MM.1S (cell line): ENCODE measurements around the gene ASCC2.

ENCODE experiments used
- DNase-seq: peaks from one replicate; pipeline ENCODE4 v3.0.0-alpha.2; 2015
- H2AFZ ChIP-seq: fragments of 300-600 bp; sonication (generic); 2 replicates; pipeline ENCODE4 v1.6.0; 2016; ENCODE audit warnings: antibody characterized with exemption, low read length
- H3F3A ChIP-seq: fragments of 300-600 bp; sonication (generic); 2 replicates; pipeline ENCODE4 v1.6.1; 2016; ENCODE audit warnings: mild to moderate bottlenecking, antibody characterized with exemption, low read length, moderate library complexity, mixed read lengths; ENCODE audit not compliant: insufficient read depth
- H3K27ac ChIP-seq: fragments of 300-600 bp; sonication (generic); 2 replicates; pipeline ENCODE4 v1.5.1; 2016; ENCODE audit warnings: mild to moderate bottlenecking, low read length
- H3K27me3 ChIP-seq: fragments of 300-600 bp; sonication (generic); replicated peaks from 2 replicates; pipeline ENCODE4 v1.6.0; 2016; ENCODE audit warnings: low read length; ENCODE audit not compliant: insufficient read depth
- H3K36me3 ChIP-seq: fragments of 300-600 bp; sonication (generic); replicated peaks from 2 replicates; pipeline ENCODE4 v1.6.1; 2016; ENCODE audit warnings: mild to moderate bottlenecking, low read length, mixed read lengths; ENCODE audit not compliant: insufficient read depth
- H3K4me1 ChIP-seq: fragments of 300-600 bp; sonication (generic); 2 replicates; pipeline ENCODE4 v1.6.1; 2016; ENCODE audit warnings: low read length, mixed read lengths
- H3K4me2 ChIP-seq: fragments of 300-600 bp; sonication (generic); 2 replicates; pipeline ENCODE4 v1.6.0; 2016; ENCODE audit warnings: low read depth, low read length
- H3K4me3 ChIP-seq: fragments of 300-600 bp; sonication (generic); 2 replicates; pipeline ENCODE4 v1.5.1; 2016; ENCODE audit warnings: low read length, mixed read lengths
- H3K79me2 ChIP-seq: fragments of 300-600 bp; sonication (generic); 2 replicates; pipeline ENCODE4 v1.6.1; 2016; ENCODE audit warnings: mixed run types, low read length, mixed read lengths
- H3K9ac ChIP-seq: fragments of 300-600 bp; sonication (generic); 2 replicates; pipeline ENCODE4 v1.6.1; 2016; ENCODE audit warnings: low read length, mixed read lengths
- H3K9me2 ChIP-seq: fragments of 300-600 bp; sonication (generic); replicated peaks from 2 replicates; pipeline ENCODE4 v1.6.1; 2016; ENCODE audit warnings: mild to moderate bottlenecking, low read length, mixed read lengths; ENCODE audit not compliant: insufficient read depth
- H3K9me3 ChIP-seq: fragments of 300-600 bp; sonication (generic); replicated peaks from 2 replicates; pipeline ENCODE4 v1.6.1; 2016; ENCODE audit warnings: mild to moderate bottlenecking, low read length, mixed read lengths; ENCODE audit not compliant: insufficient read depth
- H4K20me1 ChIP-seq: fragments of 300-600 bp; sonication (generic); 2 replicates; pipeline ENCODE4 v1.6.1; 2016; ENCODE audit warnings: mild to moderate bottlenecking, low read length, moderate library complexity, mixed read lengths; ENCODE audit not compliant: insufficient read depth
- EZH2 ChIP-seq: fragments of 300-600 bp; sonication (generic); optimal IDR thresholded peaks from 2 replicates; pipeline ENCODE3; 2017; ENCODE audit warnings: low read depth, mild to moderate bottlenecking, antibody characterized with exemption, low read length, mixed read lengths
- EZH2phosphoT487 ChIP-seq: fragments of 300-600 bp; sonication (generic); IDR thresholded peaks from 2 replicates; pipeline ENCODE4 v1.6.1; 2018; ENCODE audit warnings: antibody characterized with exemption, low read length
- TF ChIP-seq, protein P1 (sequence below): fragments of 300-600 bp; sonication (generic); IDR thresholded peaks from 2 replicates; pipeline ENCODE4 v1.5.1; 2016; ENCODE audit warnings: antibody characterized with exemption, low read length, mixed read lengths

ASCC2 gene

DNA sequence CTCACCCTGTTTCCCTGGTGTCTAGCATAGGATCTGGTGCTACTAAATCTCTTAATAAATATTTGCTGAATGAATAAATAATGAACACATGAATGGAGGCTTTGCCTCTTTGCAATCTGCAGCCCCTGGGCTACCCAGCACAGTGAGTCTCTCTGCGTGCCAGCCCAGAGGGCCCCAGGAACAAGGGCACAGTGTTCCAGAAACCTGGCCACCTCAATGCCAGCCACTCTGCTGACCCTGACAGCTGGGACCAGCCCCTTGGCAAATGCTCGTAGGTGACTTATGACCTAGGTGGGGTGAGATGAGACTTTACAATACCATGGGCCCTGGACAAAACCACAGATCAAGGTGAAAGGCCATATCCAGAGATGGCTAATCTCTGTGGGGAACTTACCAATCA, 39.3 kb downstream of the ASCC2 start:
- no peak overlapping the region for H3K4me2 ChIP-seq
- TF ChIP-seq, protein P1, sequence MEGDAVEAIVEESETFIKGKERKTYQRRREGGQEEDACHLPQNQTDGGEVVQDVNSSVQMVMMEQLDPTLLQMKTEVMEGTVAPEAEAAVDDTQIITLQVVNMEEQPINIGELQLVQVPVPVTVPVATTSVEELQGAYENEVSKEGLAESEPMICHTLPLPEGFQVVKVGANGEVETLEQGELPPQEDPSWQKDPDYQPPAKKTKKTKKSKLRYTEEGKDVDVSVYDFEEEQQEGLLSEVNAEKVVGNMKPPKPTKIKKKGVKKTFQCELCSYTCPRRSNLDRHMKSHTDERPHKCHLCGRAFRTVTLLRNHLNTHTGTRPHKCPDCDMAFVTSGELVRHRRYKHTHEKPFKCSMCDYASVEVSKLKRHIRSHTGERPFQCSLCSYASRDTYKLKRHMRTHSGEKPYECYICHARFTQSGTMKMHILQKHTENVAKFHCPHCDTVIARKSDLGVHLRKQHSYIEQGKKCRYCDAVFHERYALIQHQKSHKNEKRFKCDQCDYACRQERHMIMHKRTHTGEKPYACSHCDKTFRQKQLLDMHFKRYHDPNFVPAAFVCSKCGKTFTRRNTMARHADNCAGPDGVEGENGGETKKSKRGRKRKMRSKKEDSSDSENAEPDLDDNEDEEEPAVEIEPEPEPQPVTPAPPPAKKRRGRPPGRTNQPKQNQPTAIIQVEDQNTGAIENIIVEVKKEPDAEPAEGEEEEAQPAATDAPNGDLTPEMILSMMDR, result no peak
- TF ChIP-seq EZH2phosphoT487 (no peak), EZH2 (no peak)
- H3K79me2 ChIP-seq, result no peaks in the 10 kb centered on the region
- no peak overlapping the region for H3K4me3 ChIP-seq
- no peak overlapping the region for H2AFZ ChIP-seq
- H3K9me3 ChIP-seq, result no peaks in the 10 kb centered on the region
- no peak overlapping the region for H3K27ac ChIP-seq
- no peaks in the 10 kb centered on the region for H3F3A ChIP-seq
- no peak for DNase-seq
- H3K9ac ChIP-seq, result no peak overlapping the region
- H4K20me1 ChIP-seq, result no peaks in the 10 kb centered on the region
- no peaks in the 10 kb centered on the region for H3K4me1 ChIP-seq
- H3K36me3 ChIP-seq, result no peaks in the 10 kb centered on the region; the same call in 1 of the 2 replicates
- no peaks in the 10 kb centered on the region for H3K9me2 ChIP-seq
- no peaks in the 10 kb centered on the region for H3K27me3 ChIP-seq

DNA sequence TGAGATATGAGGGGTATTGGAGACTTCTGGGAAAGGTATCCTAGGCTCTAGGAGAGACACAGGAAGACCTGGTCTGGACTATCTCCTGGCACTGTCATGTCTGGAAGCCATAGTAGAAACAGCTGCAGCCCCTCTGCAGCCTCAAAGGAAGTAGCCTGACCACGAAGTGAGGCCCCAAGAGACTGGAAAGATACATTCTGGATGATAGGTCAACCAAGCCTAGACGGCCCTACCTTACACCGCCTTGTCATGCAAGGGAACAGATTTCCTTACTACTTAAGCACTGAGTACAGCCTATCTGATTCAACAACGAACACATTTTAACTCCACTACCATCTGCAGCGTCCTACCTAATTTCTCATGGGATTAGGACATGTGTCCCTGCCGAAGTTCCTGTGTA, 39.8 kb downstream of the ASCC2 start:
- Histone ChIP-seq H4K20me1 (no peaks in the 10 kb centered on the region), H3K4me1 (no peaks in the 10 kb centered on the region), H3K36me3 (no peaks in the 10 kb centered on the region; the same call in 1 of the 2 replicates), H3K9me2 (no peaks in the 10 kb centered on the region), H3K27me3 (no peaks in the 10 kb centered on the region), H3K9ac (no peak overlapping the region), H3F3A (no peaks in the 10 kb centered on the region), H3K79me2 (no peaks in the 10 kb centered on the region), H3K9me3 (no peaks in the 10 kb centered on the region), H2AFZ (no peak overlapping the region), H3K4me2 (no peak overlapping the region), H3K4me3 (no peak overlapping the region), H3K27ac (no peak overlapping the region)
- TF ChIP-seq, protein P1, result no peak
- no peak for TF ChIP-seq EZH2phosphoT487
- TF ChIP-seq EZH2, result no peak
- no peak for DNase-seq

DNA sequence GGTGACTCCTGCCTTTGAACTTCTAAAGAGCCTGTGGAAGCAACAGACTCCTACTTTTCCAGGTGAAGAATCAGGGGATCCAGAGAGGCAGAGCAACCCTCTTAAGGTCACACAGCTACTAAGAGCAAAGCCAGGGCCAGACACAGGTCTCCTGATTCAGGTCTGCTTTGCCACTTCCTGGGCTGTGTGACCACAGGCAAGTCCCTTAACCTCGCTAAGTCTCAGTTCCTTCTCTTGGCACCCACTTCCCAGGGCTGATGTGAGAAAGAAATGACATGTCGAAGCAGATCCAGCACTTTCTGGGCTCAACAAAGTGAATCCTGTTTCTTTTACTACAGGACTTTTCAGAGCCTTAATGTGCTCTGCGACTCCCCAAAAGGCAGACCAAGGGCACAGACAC, 40.7 kb downstream of the ASCC2 start:
- no peak overlapping the region for H3K27ac ChIP-seq
- H3K9me2 ChIP-seq, result no peaks in the 10 kb centered on the region
- TF ChIP-seq, protein P1, result no peak
- TF ChIP-seq EZH2phosphoT487 (no peak), EZH2 (no peak)
- no peaks in the 10 kb centered on the region for H3K4me1 ChIP-seq
- DNase-seq, result no peak
- H3K9ac ChIP-seq, result no peak overlapping the region
- H4K20me1 ChIP-seq, result no peaks in the 10 kb centered on the region
- H3K27me3 ChIP-seq, result no peaks in the 10 kb centered on the region
- no peak overlapping the region for H2AFZ ChIP-seq
- H3K36me3 ChIP-seq, result no peaks in the 10 kb centered on the region; the same call in none of the 2 replicates
- no peaks in the 10 kb centered on the region for H3F3A ChIP-seq
- no peaks in the 10 kb centered on the region for H3K79me2 ChIP-seq
- H3K4me3 ChIP-seq, result no peak overlapping the region
- no peaks in the 10 kb centered on the region for H3K9me3 ChIP-seq
- H3K4me2 ChIP-seq, result no peak overlapping the region
